Endothelial cell of umbilical vein (primary cell): ENCODE data around the gene MAL.

Experiments used
- EZH2 ChIP-seq: IDR thresholded peaks from 2 replicates; pipeline ENCODE4 v1.6.1; 2012; ENCODE audit warnings: borderline replicate concordance, low read depth, mild to moderate bottlenecking, moderate library complexity, low read length, inconsistent platforms; ENCODE audit not compliant: severe bottlenecking
- FOS ChIP-seq: IDR thresholded peaks from 2 replicates; pipeline ENCODE4 v1.6.1; 2011; ENCODE audit warnings: mild to moderate bottlenecking, low read length, moderate library complexity, borderline replicate concordance; ENCODE audit not compliant: insufficient read depth
- GATA2 ChIP-seq: IDR thresholded peaks from 2 replicates; pipeline ENCODE4 v1.7.0; 2011; ENCODE audit warnings: low read depth, mild to moderate bottlenecking, moderate library complexity, mixed read lengths, low read length; ENCODE audit not compliant: insufficient read length, insufficient read depth
- JUN ChIP-seq: IDR thresholded peaks from 2 replicates; pipeline ENCODE4 v1.6.1; 2011; ENCODE audit warnings: borderline replicate concordance, low read depth; ENCODE audit not compliant: insufficient read length, insufficient read depth
- MYC ChIP-seq: IDR thresholded peaks from one replicate; pipeline ENCODE4 v1.6.1; 2011; ENCODE audit warnings: mild to moderate bottlenecking, low read depth, low read length
- POLR2A ChIP-seq: IDR thresholded peaks from 2 replicates; pipeline ENCODE4 v1.6.1; 2012; ENCODE audit warnings: low read depth, mild to moderate bottlenecking, control low read depth, low read length
- POLR2AphosphoS5 ChIP-seq: IDR thresholded peaks from 2 replicates; pipeline ENCODE4 v1.6.1; 2012; ENCODE audit warnings: low read depth, mild to moderate bottlenecking, control low read depth, low read length, moderate library complexity; ENCODE audit not compliant: insufficient read depth
- TF ChIP-seq, protein P1 (sequence below), 2 donors: IDR thresholded peaks; 1 replicate in 1 of 2; 2 replicates in 1 of 2; pipeline ENCODE4 v1.5.1; 2011; ENCODE audit warnings: low read length in 2 of 2, mild to moderate bottlenecking in 2 of 2, moderate library complexity in 2 of 2, control low read depth in 1 of 2, inconsistent platforms in 1 of 2, low read depth in 1 of 2; ENCODE audit not compliant: insufficient read depth in 1 of 2; ENCODE audit errors: extremely low read depth in 1 of 2
- TF ChIP-seq, protein P2 (sequence below): IDR thresholded peaks from 2 replicates; pipeline ENCODE4 v1.6.1; 2011; ENCODE audit not compliant: insufficient read depth, insufficient read length

- TF ChIP-seq, protein P1, sequence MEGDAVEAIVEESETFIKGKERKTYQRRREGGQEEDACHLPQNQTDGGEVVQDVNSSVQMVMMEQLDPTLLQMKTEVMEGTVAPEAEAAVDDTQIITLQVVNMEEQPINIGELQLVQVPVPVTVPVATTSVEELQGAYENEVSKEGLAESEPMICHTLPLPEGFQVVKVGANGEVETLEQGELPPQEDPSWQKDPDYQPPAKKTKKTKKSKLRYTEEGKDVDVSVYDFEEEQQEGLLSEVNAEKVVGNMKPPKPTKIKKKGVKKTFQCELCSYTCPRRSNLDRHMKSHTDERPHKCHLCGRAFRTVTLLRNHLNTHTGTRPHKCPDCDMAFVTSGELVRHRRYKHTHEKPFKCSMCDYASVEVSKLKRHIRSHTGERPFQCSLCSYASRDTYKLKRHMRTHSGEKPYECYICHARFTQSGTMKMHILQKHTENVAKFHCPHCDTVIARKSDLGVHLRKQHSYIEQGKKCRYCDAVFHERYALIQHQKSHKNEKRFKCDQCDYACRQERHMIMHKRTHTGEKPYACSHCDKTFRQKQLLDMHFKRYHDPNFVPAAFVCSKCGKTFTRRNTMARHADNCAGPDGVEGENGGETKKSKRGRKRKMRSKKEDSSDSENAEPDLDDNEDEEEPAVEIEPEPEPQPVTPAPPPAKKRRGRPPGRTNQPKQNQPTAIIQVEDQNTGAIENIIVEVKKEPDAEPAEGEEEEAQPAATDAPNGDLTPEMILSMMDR (IDR thresholded peaks at IDR 0.05; ENCODE audit: extremely low read depth in 1 of 2, insufficient read depth in 1 of 2, low read depth in 1 of 2, low read length in 2 of 2) = no peak
- no peak for TF ChIP-seq EZH2
- no peak for TF ChIP-seq JUN
- no peak for TF ChIP-seq POLR2A
- no peak for TF ChIP-seq FOS
- TF ChIP-seq POLR2AphosphoS5 = no peak
- TF ChIP-seq, protein P2, sequence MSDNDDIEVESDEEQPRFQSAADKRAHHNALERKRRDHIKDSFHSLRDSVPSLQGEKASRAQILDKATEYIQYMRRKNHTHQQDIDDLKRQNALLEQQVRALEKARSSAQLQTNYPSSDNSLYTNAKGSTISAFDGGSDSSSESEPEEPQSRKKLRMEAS = no peak
- no peak for TF ChIP-seq MYC
- no peak for TF ChIP-seq GATA2
Measured at GRCh38 chr2:95061601-95062183, 36.2 kb downstream of the MAL start.
